ENCODE results near the gene UGCG. TPM values are rescaled to one million over a fixed set of nuclear protein-coding genes. Genes with fewer than 3 reads are reported as not detected.
A peak's percentile ranks its signal among the peaks of the same experiment; 100 is the strongest.

Gene UGCG
- total and polyA plus RNA-seq, 2 of the 8 experiments (the other 6 are each of a cell fraction or from before 2014, with no cell fraction given), result 14.9 to 34.0 TPM

GRCh38 chr9:111975709-111976108, 79.1 kb downstream of the UGCG start (continued):
- TF ChIP-seq CHD7 (IDR thresholded peaks at IDR 0.05; ENCODE audit: insufficient replicate concordance, low read length), result no peak
- peak; percentile 70 to 78 for TF ChIP-seq RAD21 (IDR thresholded peaks at IDR 0.05 in 1 of 2, conservative IDR thresholded peaks at IDR 0.05 in 1 of 2; ENCODE audit: low read depth in 2 of 2, low read length in 2 of 2)
- no peak for TF ChIP-seq POU5F1 (IDR thresholded peaks at IDR 0.05; ENCODE audit: low read depth, low read length)
- no peak for TF ChIP-seq ATF3 (IDR thresholded peaks at IDR 0.05; ENCODE audit: insufficient read depth, low read depth, low read length)
- TF ChIP-seq BACH1 (IDR thresholded peaks at IDR 0.05; ENCODE audit: low read length), result no peak
- TF ChIP-seq JUND (IDR thresholded peaks at IDR 0.05; ENCODE audit: low read length), result no peak
- TF ChIP-seq KDM5A (IDR thresholded peaks at IDR 0.05; ENCODE audit: low read length), result no peak
- TF ChIP-seq SIN3A (conservative IDR thresholded peaks at IDR 0.05 in 1 of 2, IDR thresholded peaks at IDR 0.05 in 1 of 2; ENCODE audit: low read depth in 1 of 2, low read length in 2 of 2), result no peak
- no peak for TF ChIP-seq SP1 (IDR thresholded peaks at IDR 0.05; ENCODE audit: low read depth, low read length)
- TF ChIP-seq SRF (IDR thresholded peaks at IDR 0.05; ENCODE audit: low read depth, low read length), result peak; percentile 79
- TF ChIP-seq CEBPB (IDR thresholded peaks at IDR 0.05; ENCODE audit: low read depth, low read length), result no peak
- 0 out of 2 replicates have a peak, but pooled peaks have one; percentile 57 for TF ChIP-seq TCF12 (IDR thresholded peaks at IDR 0.05; ENCODE audit: low read depth, low read length)

All from H1 (cell line).